ENCODE data around the gene JMJD6. TPM values are rescaled to one million over a fixed set of nuclear protein-coding genes. Genes with fewer than 3 reads are reported as not detected.

JMJD6 gene
- 29.2 and 34.5 TPM in 2 replicates for total RNA-seq

DNA sequence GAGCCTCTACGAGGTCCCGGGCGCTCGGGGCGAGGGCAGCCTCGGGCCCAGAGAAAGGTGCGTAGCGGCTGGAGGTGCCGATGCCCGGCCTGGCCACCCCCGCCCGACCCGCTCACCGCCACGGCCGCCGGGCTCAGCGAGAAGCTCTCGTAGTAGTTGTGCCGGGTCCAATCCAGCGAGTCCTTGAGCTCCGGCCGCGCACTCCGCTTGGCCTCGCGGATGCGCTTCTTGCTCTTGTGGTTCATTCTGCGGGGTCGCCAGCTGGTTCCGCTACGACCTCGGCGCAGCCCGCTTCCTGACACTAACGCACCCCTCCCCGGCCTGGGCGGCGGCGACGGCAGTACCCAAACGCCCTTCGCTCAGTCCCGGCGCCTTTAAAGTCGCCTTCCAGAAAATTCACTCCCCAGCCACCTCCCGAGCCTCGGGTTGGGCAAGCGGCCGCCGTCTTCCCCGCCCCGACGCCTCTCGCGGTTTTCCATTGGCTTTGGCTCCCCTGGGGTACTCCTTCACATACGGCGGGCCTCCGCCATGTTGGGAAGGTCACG, at the start of gene JMJD6:
Gene JMJD6, minus strand, starts transcription at position 376 of the 545 bp plus-strand sequence. Its CDS starts 131 bp downstream, at position 245.

DNA sequence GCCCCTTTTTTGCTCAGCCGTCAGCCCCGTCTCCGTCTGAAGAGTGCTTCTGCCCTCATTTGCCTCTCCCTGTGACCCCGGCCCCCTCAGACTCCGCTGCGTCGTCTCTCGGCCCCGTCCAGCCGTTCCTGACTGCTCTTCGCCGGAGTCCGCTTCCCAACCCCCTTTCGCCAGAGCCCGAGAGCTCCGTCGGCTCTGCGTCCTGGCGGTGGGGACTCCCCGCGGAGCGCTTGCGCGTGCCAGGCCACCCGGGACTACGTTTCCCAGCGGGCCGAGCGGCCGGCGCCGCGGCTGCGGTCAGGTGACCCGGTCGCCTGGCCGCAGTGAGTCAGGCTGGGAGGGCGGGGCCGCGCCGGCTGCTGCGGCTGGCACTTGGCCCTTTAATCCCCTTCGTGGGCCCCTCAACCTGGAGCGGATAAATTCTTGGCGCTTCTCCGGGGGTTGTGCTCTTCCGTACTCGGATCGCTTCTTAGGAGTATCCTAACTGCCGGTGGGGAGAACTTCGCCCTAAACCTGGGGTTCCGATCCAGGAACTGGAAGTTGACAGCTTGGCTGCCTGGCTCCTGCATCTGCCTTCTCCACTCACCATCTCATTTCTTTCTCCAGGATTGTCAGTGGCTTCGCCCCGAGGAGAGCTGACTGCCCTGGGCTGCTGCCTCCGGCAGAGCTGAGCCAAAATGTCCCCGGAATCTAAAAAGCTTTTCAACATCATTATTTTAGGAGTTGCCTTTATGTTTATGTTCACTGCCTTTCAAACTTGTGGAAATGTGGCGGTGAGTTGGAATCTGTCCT, 11.5 kb upstream of the JMJD6 start, which contains the start of gene MFSD11:
Gene MFSD11, plus strand, starts transcription at position 444 of the 792 bp plus-strand sequence. Its CDS starts 234 bp downstream, at position 678.

DNA sequence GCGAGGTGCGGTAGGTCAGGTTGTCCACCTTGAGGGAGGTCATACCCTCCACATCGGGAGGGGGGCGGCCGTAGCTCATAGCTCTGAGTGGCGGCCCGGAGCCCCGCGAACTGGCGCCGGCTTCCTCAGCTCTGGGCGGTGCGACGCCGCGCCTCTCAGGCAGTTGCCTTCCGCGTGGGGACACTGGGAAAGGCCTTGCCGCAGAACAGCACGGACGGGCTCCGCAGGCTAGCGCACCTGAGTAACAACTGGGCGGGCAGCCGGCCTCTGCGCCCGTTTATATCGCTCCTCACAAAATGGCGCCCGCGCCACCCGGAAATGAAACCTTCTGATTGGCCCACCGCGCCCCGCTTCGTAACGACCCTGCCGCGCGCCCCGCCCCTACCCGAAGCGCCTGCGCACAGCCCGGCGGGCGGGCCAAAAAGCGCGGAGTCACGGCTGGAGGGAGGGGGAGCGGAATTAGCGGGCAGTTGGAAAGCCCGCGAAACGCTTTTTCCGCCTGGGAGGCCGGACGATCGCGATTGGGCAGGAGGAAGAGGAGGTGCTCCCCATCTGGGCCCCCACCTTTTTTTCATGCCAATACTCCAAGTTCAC, 10.8 kb upstream of the JMJD6 start, which contains the start of gene SRSF2:
Gene SRSF2, minus strand, starts transcription at position 250 of the 594 bp plus-strand sequence. Its CDS starts 171 bp downstream, at position 79.

GRCh38 chr17:76726776-76727718, 641 bp upstream of the JMJD6 start, which contains the start of gene METTL23:
Gene METTL23 (plus strand): TSS chr17:76726839. CDS start chr17:76729711, 2,872 bp downstream.

GRCh38 chr17:76710863-76711611, 15.4 kb downstream of the JMJD6 start, which contains the start of gene MXRA7:
Gene MXRA7 (minus strand): TSS chr17:76710965. CDS start chr17:76710946, 19 bp downstream.

Other genes starting within 250 kb of the JMJD6 start
- gene RHBDF2, start 225.2 kb downstream of the JMJD6 start, total RNA-seq, result 46.8 and 54.8 TPM in 2 replicates
- gene CYGB, start 188.9 kb downstream of the JMJD6 start, total RNA-seq, result 24.6 and 27.5 TPM in 2 replicates
- 0.59 and 0.67 TPM in 2 replicates for gene PRCD, start 186.6 kb downstream of the JMJD6 start, total RNA-seq
- gene ST6GALNAC2, start 140.7 kb downstream of the JMJD6 start, total RNA-seq, result 1.7 and 2.2 TPM in 2 replicates
- not detected in 2 replicates for gene ST6GALNAC1, start 82.8 kb downstream of the JMJD6 start, total RNA-seq
- 235 and 238 TPM in 2 replicates for gene MXRA7, start 15.6 kb downstream of the JMJD6 start, total RNA-seq
- gene METTL23, start 233 bp upstream of the JMJD6 start, total RNA-seq, result 22.5 and 28.0 TPM in 2 replicates
- 350 and 378 TPM in 2 replicates for gene SRSF2, start 10.7 kb upstream of the JMJD6 start, total RNA-seq
- 26.6 and 30.8 TPM in 2 replicates for gene MFSD11, start 11.5 kb upstream of the JMJD6 start, total RNA-seq
- gene MGAT5B, start 141.8 kb upstream of the JMJD6 start, total RNA-seq, result 1.1 and 2.1 TPM in 2 replicates